Fibroblast of lung (primary cell): Measurements from ENCODE around the gene REPS2. TPM values are rescaled to one million over a fixed set of nuclear protein-coding genes. Genes with fewer than 3 reads are reported as not detected.

Source experiments
- DNase-seq, 2 donors: peaks; one replicate each; pipeline versions ENCODE4 v3.0.0 to v3.0.0-alpha.2; 2010; ENCODE audit warnings: low read depth in 2 of 2
- H2AFZ ChIP-seq: 2 replicates; pipeline ENCODE4 v1.5.1; 2012; ENCODE audit warnings: low read length, control low read depth, inconsistent platforms
- H3K27ac ChIP-seq: 2 replicates; pipeline ENCODE4 v1.5.1; 2011; ENCODE audit warnings: low read length, control low read depth; ENCODE audit not compliant: insufficient read depth
- H3K27me3 ChIP-seq: 2 replicates; pipeline ENCODE4 v1.5.1; 2011; ENCODE audit warnings: mild to moderate bottlenecking, low read length; ENCODE audit not compliant: control insufficient read depth, insufficient read depth
- H3K36me3 ChIP-seq: 2 replicates; pipeline ENCODE4 v1.5.1; 2011; ENCODE audit warnings: low read length; ENCODE audit not compliant: control insufficient read depth, insufficient read depth
- H3K4me1 ChIP-seq: 2 replicates; pipeline ENCODE4 v1.5.1; 2011; ENCODE audit warnings: low read length; ENCODE audit not compliant: control insufficient read depth, insufficient read depth; ENCODE audit errors: extremely low read depth
- H3K4me2 ChIP-seq: 2 replicates; pipeline ENCODE4 v1.5.1; 2011; ENCODE audit warnings: low read length, control low read depth; ENCODE audit not compliant: insufficient read depth; ENCODE audit errors: extremely low read depth
- H3K4me3 ChIP-seq, 4 experiments: fragments of 200-600 bp in 1 of 4; sonication (generic) in 1 of 4; replicated peaks in 1 of 4; 2 replicates each; pipeline ENCODE4 v1.5.1; 2011 to 2016; ENCODE audit warnings: low read length in 4 of 4, low read depth in 3 of 4, mild to moderate bottlenecking in 3 of 4, control low read depth in 2 of 4, inconsistent platforms in 1 of 4, mixed read lengths in 1 of 4; ENCODE audit not compliant: insufficient read depth in 1 of 4; ENCODE audit errors: control extremely low read depth in 1 of 4
- H3K79me2 ChIP-seq: 2 replicates; pipeline ENCODE4 v1.5.1; 2012; ENCODE audit warnings: mild to moderate bottlenecking, low read length, inconsistent platforms; ENCODE audit not compliant: control insufficient read depth, insufficient read depth
- H3K9ac ChIP-seq: 2 replicates; pipeline ENCODE4 v1.5.1; 2011; ENCODE audit warnings: mild to moderate bottlenecking, low read length, control low read depth; ENCODE audit not compliant: insufficient read depth
- H3K9me3 ChIP-seq: 2 replicates; pipeline ENCODE4 v1.5.1; 2012; ENCODE audit warnings: low read depth, low read length; ENCODE audit not compliant: control insufficient read depth, insufficient read depth
- H4K20me1 ChIP-seq: 2 replicates; pipeline ENCODE4 v1.5.1; 2011; ENCODE audit warnings: low read length; ENCODE audit not compliant: control insufficient read depth, insufficient read depth; ENCODE audit errors: extremely low read depth
- EZH2 ChIP-seq: IDR thresholded peaks from 2 replicates; pipeline ENCODE4 v1.5.1; 2012; ENCODE audit warnings: low read length, control low read depth, mild to moderate bottlenecking; ENCODE audit errors: missing control alignments
- polyA plus RNA-seq, 2 donors: library from polyadenylated mRNA; depleted of rRNA in 1 of 2; stranded (reverse) in 1 of 2; unstranded in 1 of 2; fragments of >200 nt; gene quantifications; 2 replicates each; pipeline ENCODE4 v1.2.1, GENCODE V29; 2011 to 2012; ENCODE audit warnings: missing spikeins in 1 of 2
- total RNA-seq: library from RNA; depleted of rRNA; stranded (reverse); fragments of >200 nt; gene quantifications from 2 replicates; pipeline ENCODE4 v1.2.1, GENCODE V29; 2014
- TF ChIP-seq, protein P1 (sequence below), 2 donors: IDR thresholded peaks in 1 of 2; conservative IDR thresholded peaks in 1 of 2; 1 replicate in 1 of 2; 2 replicates in 1 of 2; pipeline ENCODE4 v1.5.1; 2011 to 2012; ENCODE audit warnings: low read length in 2 of 2, control low read depth in 1 of 2, inconsistent platforms in 1 of 2, low read depth in 1 of 2, mild to moderate bottlenecking in 1 of 2

Gene REPS2
- total and polyA plus RNA-seq, 2 donors (not counting 1 experiment from before 2014, with no cell fraction given), result 0.27 to 0.50 TPM

DNA sequence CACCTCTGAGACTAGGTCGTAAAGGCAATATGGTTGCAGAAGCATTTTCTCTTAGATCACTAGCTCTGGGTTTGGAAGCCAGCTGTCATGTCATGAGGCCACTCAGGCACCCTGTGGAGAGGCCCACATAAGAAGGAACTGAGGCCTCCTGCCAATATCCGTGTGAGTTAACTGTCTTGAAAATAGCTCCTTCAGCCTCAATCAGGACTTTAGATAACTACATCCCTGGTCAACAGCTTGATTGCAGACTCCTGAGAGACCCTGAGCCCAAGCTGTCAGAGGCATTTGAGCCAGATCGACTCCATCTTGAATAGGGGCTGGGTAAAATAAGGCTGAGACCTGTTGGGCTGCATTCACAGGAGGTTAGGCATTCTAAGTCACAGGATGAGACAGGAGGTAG lies 15.1 kb upstream of the REPS2 start:
- no peak for DNase-seq
- H3K27me3 ChIP-seq, result no peaks in the 10 kb centered on the region
- H3K4me1 ChIP-seq, result no peaks in the 10 kb centered on the region
- TF ChIP-seq, protein P1, sequence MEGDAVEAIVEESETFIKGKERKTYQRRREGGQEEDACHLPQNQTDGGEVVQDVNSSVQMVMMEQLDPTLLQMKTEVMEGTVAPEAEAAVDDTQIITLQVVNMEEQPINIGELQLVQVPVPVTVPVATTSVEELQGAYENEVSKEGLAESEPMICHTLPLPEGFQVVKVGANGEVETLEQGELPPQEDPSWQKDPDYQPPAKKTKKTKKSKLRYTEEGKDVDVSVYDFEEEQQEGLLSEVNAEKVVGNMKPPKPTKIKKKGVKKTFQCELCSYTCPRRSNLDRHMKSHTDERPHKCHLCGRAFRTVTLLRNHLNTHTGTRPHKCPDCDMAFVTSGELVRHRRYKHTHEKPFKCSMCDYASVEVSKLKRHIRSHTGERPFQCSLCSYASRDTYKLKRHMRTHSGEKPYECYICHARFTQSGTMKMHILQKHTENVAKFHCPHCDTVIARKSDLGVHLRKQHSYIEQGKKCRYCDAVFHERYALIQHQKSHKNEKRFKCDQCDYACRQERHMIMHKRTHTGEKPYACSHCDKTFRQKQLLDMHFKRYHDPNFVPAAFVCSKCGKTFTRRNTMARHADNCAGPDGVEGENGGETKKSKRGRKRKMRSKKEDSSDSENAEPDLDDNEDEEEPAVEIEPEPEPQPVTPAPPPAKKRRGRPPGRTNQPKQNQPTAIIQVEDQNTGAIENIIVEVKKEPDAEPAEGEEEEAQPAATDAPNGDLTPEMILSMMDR (conservative IDR thresholded peaks at IDR 0.05 in 1 of 2, IDR thresholded peaks at IDR 0.05 in 1 of 2; ENCODE audit: low read depth in 1 of 2, low read length in 2 of 2), result no peak
- TF ChIP-seq EZH2, result no peak
- H3K4me2 ChIP-seq, result no peak overlapping the region
- H4K20me1 ChIP-seq, result no peaks in the 10 kb centered on the region
- no peaks in the 10 kb centered on the region for H3K36me3 ChIP-seq
- H2AFZ ChIP-seq, result no peak overlapping the region
- no peak overlapping the region for H3K27ac ChIP-seq
- H3K9me3 ChIP-seq, result no peaks in the 10 kb centered on the region
- no peaks in the 10 kb centered on the region for H3K79me2 ChIP-seq
- H3K4me3 ChIP-seq, result no peak overlapping the region
- H3K9ac ChIP-seq, result no peak overlapping the region

DNA sequence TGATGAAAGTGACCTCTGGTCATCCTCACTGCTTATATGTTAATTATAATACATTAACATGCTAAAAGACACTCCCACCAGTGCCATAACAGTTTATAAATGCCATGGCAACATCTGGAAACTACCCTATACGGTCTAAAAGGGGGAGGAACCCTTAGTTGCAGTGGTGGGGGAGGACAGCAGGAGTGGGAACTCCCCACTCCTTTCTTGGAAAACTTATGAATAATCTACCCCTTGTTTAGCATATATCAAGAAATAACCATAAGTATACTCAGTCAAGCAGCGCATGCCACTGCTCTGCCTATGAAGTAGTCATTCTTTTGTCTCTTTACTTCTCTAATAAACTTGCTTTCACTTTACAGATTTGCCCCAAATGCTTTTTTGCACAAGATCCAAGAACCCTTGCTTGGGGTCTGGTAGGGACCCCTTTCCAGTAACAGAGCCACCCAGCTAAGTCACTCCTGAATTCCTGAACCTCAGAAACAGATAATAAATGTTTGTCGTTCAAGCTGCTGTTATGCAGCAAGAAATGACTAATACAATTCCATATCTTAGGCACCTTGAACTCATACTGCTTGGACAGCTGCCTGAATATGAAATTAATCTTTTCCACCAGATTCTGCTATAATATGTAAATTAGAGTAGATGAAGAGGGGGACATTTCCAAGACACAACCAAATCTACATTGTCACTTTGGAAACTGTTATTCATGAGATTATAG lies 14.4 kb upstream of the REPS2 start:
- H3K4me1 ChIP-seq, result no peaks in the 10 kb centered on the region
- no peak overlapping the region for H3K4me2 ChIP-seq
- no peak overlapping the region for H3K27ac ChIP-seq
- H2AFZ ChIP-seq, result no peak overlapping the region
- no peak overlapping the region for H3K4me3 ChIP-seq
- no peaks in the 10 kb centered on the region for H3K27me3 ChIP-seq
- DNase-seq, result no peak
- H4K20me1 ChIP-seq, result no peaks in the 10 kb centered on the region
- H3K9me3 ChIP-seq, result no peaks in the 10 kb centered on the region
- TF ChIP-seq, protein P1 (conservative IDR thresholded peaks at IDR 0.05 in 1 of 2, IDR thresholded peaks at IDR 0.05 in 1 of 2; ENCODE audit: low read depth in 1 of 2, low read length in 2 of 2), result no peak
- TF ChIP-seq EZH2, result no peak
- H3K36me3 ChIP-seq, result no peaks in the 10 kb centered on the region
- no peak overlapping the region for H3K9ac ChIP-seq
- no peaks in the 10 kb centered on the region for H3K79me2 ChIP-seq

DNA sequence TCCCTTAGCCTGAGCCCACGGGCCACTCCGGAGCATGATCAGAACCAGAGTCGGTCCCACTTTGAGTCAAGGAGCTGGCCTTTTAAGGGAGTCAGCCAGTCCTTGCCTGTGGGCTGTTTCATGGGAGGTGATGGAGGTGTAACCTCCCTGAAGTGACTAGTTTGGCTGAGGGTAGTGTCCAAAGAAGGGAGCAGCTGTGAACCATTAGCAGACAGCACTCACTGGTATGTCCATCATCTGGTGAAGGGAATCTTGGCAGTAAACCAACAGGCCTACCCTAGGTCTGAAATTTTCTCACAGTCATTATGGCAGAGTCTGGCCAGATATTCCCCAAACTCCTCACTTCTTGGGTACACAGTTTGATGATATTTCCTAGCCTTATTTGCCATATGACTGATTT lies 12.3 kb upstream of the REPS2 start:
- no peak overlapping the region for H3K4me3 ChIP-seq
- H3K27me3 ChIP-seq, result no peaks in the 10 kb centered on the region
- no peak overlapping the region for H3K27ac ChIP-seq
- DNase-seq, result no peak
- TF ChIP-seq, protein P1 (conservative IDR thresholded peaks at IDR 0.05 in 1 of 2, IDR thresholded peaks at IDR 0.05 in 1 of 2; ENCODE audit: low read depth in 1 of 2, low read length in 2 of 2), result no peak
- no peak for TF ChIP-seq EZH2
- no peaks in the 10 kb centered on the region for H3K79me2 ChIP-seq
- no peaks in the 10 kb centered on the region for H3K9me3 ChIP-seq
- no peak overlapping the region for H3K4me2 ChIP-seq
- no peaks in the 10 kb centered on the region for H3K4me1 ChIP-seq
- no peak overlapping the region for H3K9ac ChIP-seq
- no peaks in the 10 kb centered on the region for H4K20me1 ChIP-seq
- H3K36me3 ChIP-seq, result no peaks in the 10 kb centered on the region
- no peak overlapping the region for H2AFZ ChIP-seq
